K562 (cell line): ENCODE measurements around the gene DLGAP1. TPM values are rescaled to one million over a fixed set of nuclear protein-coding genes. Genes with fewer than 3 reads are reported as not detected.

Experiments used
- ATAC-seq: fragments of 200-7000 bp; cut with Tn5 transposase; 3 replicates; pipeline ENCODE4 v1.9.1; 2020; ENCODE audit warnings: moderate library complexity
- BruUV-seq: library from RNA; stranded (reverse); fragments of 400-500 nt; replicated peaks from 2 replicates; lab custom pipeline; 2021; lab: Mats Ljungman, UMichigan
- CTCF ChIA-PET: fragments of 300-600 bp; formaldehyde crosslinking; extraction: SDS; loops from one replicate; lab custom pipeline; 2021; ENCODE audit warnings: low intra/inter-chr PET ratio; lab: Yijun Ruan, JAX
- POLR2A ChIA-PET: fragments of 300-600, 350-650 bp; sonication (Branson Sonifier 250); formaldehyde crosslinking; extraction: SDS; loops from one replicate; lab custom pipeline; 2021; ENCODE audit warnings: antibody characterized with exemption, inconsistent platforms; lab: Yijun Ruan, JAX
- DNase-seq, 4 experiments: peaks; one replicate each; pipeline versions ENCODE4 v3.0.0 to v3.0.0-alpha.2; 2011 to 2018; ENCODE audit warnings: low spot score in 3 of 4, mixed read lengths in 3 of 4; ENCODE audit errors: extremely low read depth in 1 of 4
- FAIRE-seq: peaks from 2 replicates; lab custom pipeline; 2011; peaks lifted over from hg19 to GRCh38; lab: Jason Lieb, UNC
- H2AFZ ChIP-seq: 2 replicates; pipeline ENCODE4 v1.6.0; 2011; ENCODE audit warnings: low read depth, low read length, control low read depth, inconsistent platforms
- H3K27ac ChIP-seq: fragments of 200-600 bp; 3 replicates; pipeline ENCODE4 v1.8.0; 2011; ENCODE audit warnings: low read depth, mild to moderate bottlenecking, control low read depth, inconsistent platforms, low read length, moderate library complexity, mixed read lengths; ENCODE audit errors: extremely low read depth
- H3K27me3 ChIP-seq, 2 experiments: fragments of 300-600 bp in 1 of 2; 2 replicates in 1 of 2; 3 replicates in 1 of 2; pipeline versions ENCODE4 v1.6.0 to v1.8.0; 2011; ENCODE audit warnings: inconsistent platforms in 2 of 2, low read length in 2 of 2, mild to moderate bottlenecking in 1 of 2, mixed read lengths in 1 of 2, moderate library complexity in 1 of 2; ENCODE audit not compliant: control insufficient read depth in 2 of 2, insufficient read depth in 2 of 2
- H3K36me3 ChIP-seq: fragments of 300-600 bp; 3 replicates; pipeline ENCODE4 v1.8.0; 2011; ENCODE audit warnings: mild to moderate bottlenecking, low read length, inconsistent platforms; ENCODE audit not compliant: control insufficient read depth, insufficient read depth
- H3K4me1 ChIP-seq, 2 experiments: fragments of 200-600 bp in 1 of 2; replicated peaks in 1 of 2; 2 replicates in 1 of 2; 3 replicates in 1 of 2; pipeline versions ENCODE4 v1.5.1 to v1.8.0; 2011; ENCODE audit warnings: inconsistent platforms in 2 of 2, low read length in 2 of 2, mild to moderate bottlenecking in 1 of 2, mixed read lengths in 1 of 2, moderate library complexity in 1 of 2; ENCODE audit not compliant: control insufficient read depth in 2 of 2, insufficient read depth in 2 of 2
- H3K4me2 ChIP-seq: 2 replicates; pipeline ENCODE4 v1.6.1; 2011; ENCODE audit warnings: low read length, control low read depth, inconsistent platforms, mixed read lengths; ENCODE audit not compliant: insufficient read depth
- H3K4me3 ChIP-seq: fragments of 200-600 bp; sonication (generic), shearing (Covaris generic); 2 replicates; pipeline ENCODE4 v1.5.1; 2016; ENCODE audit warnings: control low read depth, inconsistent platforms
- H3K79me2 ChIP-seq: fragments of 200-600 bp; 3 replicates; pipeline ENCODE4 v1.8.0; 2011; ENCODE audit warnings: low read length, inconsistent platforms; ENCODE audit not compliant: control insufficient read depth, insufficient read depth
- H3K9ac ChIP-seq, 2 experiments: 2 replicates each; pipeline versions ENCODE4 v1.6.0 to v1.6.1; 2011; ENCODE audit warnings: low read depth in 2 of 2, low read length in 2 of 2, control low read depth in 1 of 2, inconsistent platforms in 1 of 2, mild to moderate bottlenecking in 1 of 2, mixed read lengths in 1 of 2; ENCODE audit not compliant: insufficient read depth in 1 of 2
- H3K9me1 ChIP-seq: one replicate; pipeline ENCODE4 v1.6.0; 2011; ENCODE audit warnings: inconsistent platforms, mild to moderate bottlenecking, low read length, moderate library complexity; ENCODE audit not compliant: control insufficient read depth, insufficient read depth
- H3K9me3 ChIP-seq: replicated peaks from 2 replicates; pipeline ENCODE4 v1.5.1; 2011; ENCODE audit warnings: low read depth, low read length, inconsistent platforms; ENCODE audit not compliant: control insufficient read depth, insufficient read depth
- H4K20me1 ChIP-seq: replicated peaks from 2 replicates; pipeline ENCODE4 v1.6.1; 2011; ENCODE audit warnings: low read length, inconsistent platforms, mixed read lengths; ENCODE audit not compliant: control insufficient read depth, insufficient read depth
- JUND ChIP-seq, 2 experiments: IDR thresholded peaks; 2 replicates in 1 of 2; 3 replicates in 1 of 2; pipeline ENCODE4 v1.6.1; 2011; ENCODE audit warnings: borderline replicate concordance in 2 of 2, low read depth in 2 of 2, low read length in 2 of 2, improper control_type of control experiment in 1 of 2, missing biosample characterization in 1 of 2, missing genetic modification characterization in 1 of 2, missing genetic modification reagents in 1 of 2
- MTF1 ChIP-seq: fragments of 250-450 bp; sonication (Bioruptor Pico); IDR thresholded peaks from 2 replicates; pipeline ENCODE4 v1.9.0; 2021; ENCODE audit warnings: moderate library complexity, mild to moderate bottlenecking, inconsistent platforms, borderline replicate concordance
- POLR2A ChIP-seq: fragments of 450-650 bp; conservative IDR thresholded peaks from 2 replicates; pipeline ENCODE4 v1.6.1; 2016
- RCOR1 ChIP-seq, 2 experiments: IDR thresholded peaks; 2 replicates each; pipeline ENCODE4 v1.6.1; 2012; ENCODE audit warnings: low read depth in 2 of 2, low read length in 2 of 2, borderline replicate concordance in 1 of 2, improper control_type of control experiment in 1 of 2
- TARDBP ChIP-seq: fragments of 450-650 bp; IDR thresholded peaks from 2 replicates; pipeline ENCODE4 v1.6.1; 2016
- ZNF121 ChIP-seq: sonication (generic); formaldehyde crosslinking; conservative IDR thresholded peaks from 2 replicates; pipeline ENCODE4 v1.8.0; 2022; ENCODE audit warnings: missing genetic modification reagents
- WGBS: fragments of 100-300 bp; shearing (Covaris generic); methylation state at CpG from one replicate; pipeline ENCODE4 v1.1.6; 2016; ENCODE audit warnings: low coverage, mixed read lengths; ENCODE audit not compliant: insufficient coverage; ENCODE audit errors: missing lambda C conversion rate; 5-methylcytosine and 5-hydroxymethylcytosine counted together
- in situ Hi-C: fragments of 300-500 bp; cut with MboI; formaldehyde crosslinking; loops from 4 replicates; pipeline ENCODE4 v1.15.0; 2018; ENCODE audit warnings: inconsistent platforms, mixed read lengths
- intact Hi-C: fragments of 100-400 bp; cut with micrococcal nuclease; formaldehyde crosslinking; loops from 2 replicates; pipeline ENCODE4 v1.14.2; 2022
- polyA plus RNA-seq, 8 experiments: library from polyadenylated mRNA; depleted of rRNA in 4 of 8; stranded (reverse) in 5 of 8; unstranded in 3 of 8; fragments of >200 nt; fragmentation: Nextera tagmentation in 2 of 8; fragmentation: Illumina TruSeq in 1 of 8; extraction: Ambion mirVana in 2 of 8; extraction: Trizol in 1 of 8; gene quantifications; 2 replicates each; pipeline versions ENCODE4 v1.2.1 to v1.2.3, GENCODE V29; 2011 to 2014; ENCODE audit warnings: inconsistent platforms in 1 of 8, missing spikeins in 1 of 8
- total RNA-seq, 7 experiments: library from RNA; depleted of rRNA in 6 of 7; stranded (reverse); fragments of >200 nt in 6 of 7; fragmentation: Illumina TruSeq in 2 of 7; extraction: Trizol in 2 of 7; gene quantifications; 2 replicates each; pipeline versions ENCODE4 v1.2.1 to v1.2.3, GENCODE V29; 2011 to 2021; ENCODE audit warnings: low replicate concordance in 1 of 7
- TF ChIP-seq, protein P1 (sequence below): fragments of 450-650 bp; IDR thresholded peaks from 2 replicates; pipeline ENCODE4 v1.6.1; 2014; ENCODE audit warnings: low read depth, mild to moderate bottlenecking, moderate library complexity, borderline replicate concordance

DLGAP1 gene
- total and polyA plus RNA-seq, 9 of the 15 experiments (the other 6 are each of a cell fraction or from before 2014, with no cell fraction given): 0.04 to 0.22 (median 0.08) TPM

GRCh38 chr18:3648200-3648599, 806.9 kb downstream of the DLGAP1 start:
- H3K79me2 ChIP-seq: peaks cover 2% of the 10 kb centered on the region; the same call in 2 of the 3 replicates
- no peak overlapping the region for H3K4me2 ChIP-seq
- intact Hi-C loops: no loop called here
- 77% methylated on average over 6 of the region's 6 CpGs for WGBS
- no peaks in the 10 kb centered on the region for H3K9me3 ChIP-seq
- ATAC-seq (no peak), FAIRE-seq (no peak), DNase-seq (no peak)
- H3K36me3 ChIP-seq: no peaks in the 10 kb centered on the region
- H2AFZ ChIP-seq: no peak overlapping the region
- no peak overlapping the region for H3K27ac ChIP-seq
- in situ Hi-C loops: no loop called here
- no peaks in the 10 kb centered on the region for H4K20me1 ChIP-seq
- no peak for TF ChIP-seq POLR2A
- TF ChIP-seq JUND (IDR thresholded peaks at IDR 0.05; ENCODE audit: borderline replicate concordance, low read depth, low read length): no peak
- no peak for TF ChIP-seq JUND (tag; IDR thresholded peaks at IDR 0.05; ENCODE audit: borderline replicate concordance, low read depth, low read length)
- no peak for TF ChIP-seq TARDBP
- TF ChIP-seq MTF1 (CRISPR knock-in tag): no peak
- TF ChIP-seq ZNF121 (CRISPR knock-in tag): no peak
- TF ChIP-seq, protein P1, sequence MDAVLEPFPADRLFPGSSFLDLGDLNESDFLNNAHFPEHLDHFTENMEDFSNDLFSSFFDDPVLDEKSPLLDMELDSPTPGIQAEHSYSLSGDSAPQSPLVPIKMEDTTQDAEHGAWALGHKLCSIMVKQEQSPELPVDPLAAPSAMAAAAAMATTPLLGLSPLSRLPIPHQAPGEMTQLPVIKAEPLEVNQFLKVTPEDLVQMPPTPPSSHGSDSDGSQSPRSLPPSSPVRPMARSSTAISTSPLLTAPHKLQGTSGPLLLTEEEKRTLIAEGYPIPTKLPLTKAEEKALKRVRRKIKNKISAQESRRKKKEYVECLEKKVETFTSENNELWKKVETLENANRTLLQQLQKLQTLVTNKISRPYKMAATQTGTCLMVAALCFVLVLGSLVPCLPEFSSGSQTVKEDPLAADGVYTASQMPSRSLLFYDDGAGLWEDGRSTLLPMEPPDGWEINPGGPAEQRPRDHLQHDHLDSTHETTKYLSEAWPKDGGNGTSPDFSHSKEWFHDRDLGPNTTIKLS: no peak
- no peak for TF ChIP-seq RCOR1 (IDR thresholded peaks at IDR 0.05; ENCODE audit: borderline replicate concordance in 1 of 2, low read depth in 2 of 2, low read length in 2 of 2)
- H3K9ac ChIP-seq: no peak overlapping the region
- H3K9me1 ChIP-seq: no peaks in the 10 kb centered on the region
- CTCF ChIA-PET: no interaction called here
- H3K4me1 ChIP-seq: peaks cover 30 to 34% of the 10 kb centered on the region in 2 experiments
- POLR2A ChIA-PET: interaction anchor here (0.6 to 6.3 kb wide), 5 partner anchors 11 to 44 kb away, joined by 3 to 56 read pairs (median 3); no protein-coding TSS in a partner anchor
- H3K4me3 ChIP-seq: no peak overlapping the region
- H3K27me3 ChIP-seq: no peaks in the 10 kb centered on the region
- BruUV-seq: no TSS peak
